Right cardiac atrium (tissue), 5 donors: ENCODE results near the gene CDKN1B. TPM values are rescaled to one million over a fixed set of nuclear protein-coding genes. Genes with fewer than 3 reads are reported as not detected.

Source experiments
- ATAC-seq, 2 donors: fragments of 200-7000 bp; cut with Tn5 transposase; one replicate each; pipeline versions ENCODE4 v1.8.0 to v1.9.1; 2020; ENCODE audit warnings: moderate library complexity in 2 of 2, mild to moderate bottlenecking in 1 of 2
- DNase-seq, 3 donors: peaks; one replicate each; pipeline ENCODE4 v3.0.0-alpha.2; 2020
- H3K27ac ChIP-seq: one replicate; pipeline ENCODE4 v1.5.1; 2013; ENCODE audit warnings: mild to moderate bottlenecking, low read length, control low read depth, moderate library complexity
- H3K27me3 ChIP-seq: one replicate; pipeline ENCODE4 v1.6.1; 2013; ENCODE audit not compliant: control insufficient read depth, insufficient read depth
- H3K4me1 ChIP-seq: one replicate; pipeline ENCODE4 v1.6.1; 2013; ENCODE audit warnings: low read length; ENCODE audit not compliant: control insufficient read depth, insufficient read depth
- H3K4me3 ChIP-seq: one replicate; pipeline ENCODE4 v1.5.1; 2013; ENCODE audit warnings: low read length, control low read depth
- H3K9me3 ChIP-seq: one replicate; pipeline ENCODE4 v1.6.1; 2013; ENCODE audit warnings: low read length; ENCODE audit not compliant: control insufficient read depth
- WGBS: extraction: QIAGEN DNeasy Blood & Tissue Kit; methylation state at CpG from one replicate; pipeline ENCODE4 v1.1.7; 2013; 5-methylcytosine and 5-hydroxymethylcytosine counted together
- intact Hi-C, 4 donors: fragments of 100-400 bp; cut with DNase I; formaldehyde crosslinking; loops; one replicate each; pipeline versions ENCODE4 v1.11.0 to v1.14.0; 2022 to 2023
- microRNA-seq, 2 donors: library from miRNA; unstranded; fragments of <30 nt; microRNA quantifications; one replicate each; pipeline ENCODE4 v1.2.0, GENCODE V29; 2020 to 2021
- polyA plus RNA-seq: library from polyadenylated mRNA; stranded (reverse); fragments of 200-250 nt; gene quantifications from one replicate; pipeline ENCODE4 v1.2.3, GENCODE V29; 2013
- total RNA-seq, 4 donors: library from RNA; stranded (reverse); fragmentation: NEBNext Ultra II Directional; extraction: Animal tissue kit (Norgen Biotek cat#: 25700); gene quantifications; one replicate each; pipeline ENCODE4 v1.2.1, GENCODE V29; 2021
- donor health status: healthy with polysubstance abuse.
- donor health status: DM: no; HTN: yes; CAD: no.
- donor health status: DM: no; HTN: no; CAD: no.
- donor health status: DM: no; HTN: yes; CAD: no; lungs with severe emphysema.
- donor health status: DM: yes; HTN: yes; CAD: no.

The CDKN1B gene
- total and polyA plus RNA-seq, 5 donors, result 28.9 to 48.0 (median 45.6) TPM

- intact Hi-C loops, result no loop called here
- 98% methylated on average over 6 of the region's 6 CpGs for WGBS
Observed at GRCh38 chr12:12770262-12770661, 53.1 kb downstream of the CDKN1B start.

More at GRCh38 chr12:12770262-12770661, 53.1 kb downstream of the CDKN1B start:
- ATAC-seq (no peak), DNase-seq (no peak)
- no peaks in the 10 kb centered on the region for H3K4me1 ChIP-seq
- no peak overlapping the region for H3K4me3 ChIP-seq
- H3K27me3 ChIP-seq, result no peaks in the 10 kb centered on the region
- H3K27ac ChIP-seq, result no peak overlapping the region
- no peaks in the 10 kb centered on the region for H3K9me3 ChIP-seq

Small RNA genes within 50 kb of the gene (microRNA-seq; reads per million reads assigned to microRNA genes)
- gene MIR613, result 0 reads per million in 2 donors

Other genes with a start within 250 kb of the CDKN1B start
- 10 to 100 TPM; 11.1 to 17.2 (median 14.3) TPM for gene DUSP16, start 154.5 kb upstream of the CDKN1B start, total RNA-seq
- gene DUSP16, start 154.5 kb upstream of the CDKN1B start, polyA plus RNA-seq, result 4.2 TPM
- gene CREBL2, start 105.5 kb upstream of the CDKN1B start, total RNA-seq, result 10 to 100 TPM; 22.4 to 24.9 (median 23.4) TPM
- gene CREBL2, start 105.5 kb upstream of the CDKN1B start, polyA plus RNA-seq, result 16.7 TPM
- under 1 TPM in 1 of 4 donors, not detected in 3; 0.17 TPM for gene GPR19, start 21.2 kb upstream of the CDKN1B start, total RNA-seq
- gene GPR19, start 21.2 kb upstream of the CDKN1B start, polyA plus RNA-seq, result 0.05 TPM
- gene APOLD1, start 68.3 kb downstream of the CDKN1B start, total RNA-seq, result 10 to 100 TPM; 15.0 to 43.0 (median 16.6) TPM
- gene APOLD1, start 68.3 kb downstream of the CDKN1B start, polyA plus RNA-seq, result 20.9 TPM
- 10 to 100 TPM; 31.9 to 33.3 (median 32.6) TPM for gene DDX47, start 96.0 kb downstream of the CDKN1B start, total RNA-seq
- 23.0 TPM for gene DDX47, start 96.0 kb downstream of the CDKN1B start, polyA plus RNA-seq
- 1 to 10 TPM; 1.3 to 8.0 (median 5.4) TPM for gene GPRC5A, start 174.2 kb downstream of the CDKN1B start, total RNA-seq
- gene GPRC5A, start 174.2 kb downstream of the CDKN1B start, polyA plus RNA-seq, result 3.7 TPM
- gene GPRC5D, start 234.8 kb downstream of the CDKN1B start, total RNA-seq, result not detected
- gene GPRC5D, start 234.8 kb downstream of the CDKN1B start, polyA plus RNA-seq, result not detected